HepG2 (cell line): ENCODE data around the gene SETD2. TPM values are rescaled to one million over a fixed set of nuclear protein-coding genes. Genes with fewer than 3 reads are reported as not detected.

Source experiments
- ATAC-seq: fragments of 200-7000 bp; cut with Tn5 transposase; 3 replicates; pipeline ENCODE4 v1.9.1; 2020; ENCODE audit warnings: mild to moderate bottlenecking, moderate library complexity
- BruUV-seq: library from RNA; stranded (reverse); fragments of 400-500 nt; replicated peaks from 2 replicates; lab custom pipeline; 2021; lab: Mats Ljungman, UMichigan
- CTCF ChIA-PET: fragments of 300-600 bp; formaldehyde crosslinking; extraction: SDS; loops from one replicate; lab custom pipeline; 2021; ENCODE audit warnings: low total read pairs, inconsistent platforms, low intra/inter-chr PET ratio; lab: Yijun Ruan, JAX
- POLR2A ChIA-PET: fragments of 350-600 bp; sonication (Branson Sonifier 250); formaldehyde crosslinking; loops from one replicate; lab custom pipeline; 2020; ENCODE audit warnings: antibody characterized with exemption, inconsistent platforms; lab: Yijun Ruan, JAX
- DNase-seq: peaks from one replicate; pipeline ENCODE4 v3.0.0-alpha.2; 2015; ENCODE audit warnings: low spot score
- FAIRE-seq: peaks from 3 replicates; lab custom pipeline; 2011; peaks lifted over from hg19 to GRCh38; lab: Jason Lieb, UNC
- H2AFZ ChIP-seq: one replicate; pipeline ENCODE4 v1.6.1; 2011; ENCODE audit warnings: low read length, inconsistent platforms
- H3K27ac ChIP-seq: fragments of 300-600 bp; 3 replicates; pipeline ENCODE4 v1.8.0; 2011; ENCODE audit warnings: mixed run types, mild to moderate bottlenecking, mixed read lengths, low read length, inconsistent platforms; ENCODE audit not compliant: insufficient read depth; ENCODE audit errors: extremely low read length
- H3K27me3 ChIP-seq, 2 experiments: fragments of 200-600 bp in 1 of 2; 2 replicates in 1 of 2; 3 replicates in 1 of 2; pipeline versions ENCODE4 v1.6.0 to v1.8.0; 2011; ENCODE audit warnings: low read length in 2 of 2, mild to moderate bottlenecking in 2 of 2, moderate library complexity in 2 of 2, inconsistent platforms in 1 of 2; ENCODE audit not compliant: insufficient read depth in 2 of 2, control insufficient read depth in 1 of 2
- H3K36me3 ChIP-seq, 2 experiments: fragments of 200-600 bp in 1 of 2; replicated peaks in 1 of 2; 2 replicates in 1 of 2; 3 replicates in 1 of 2; pipeline versions ENCODE4 v1.5.1 to v1.8.0; 2011; ENCODE audit warnings: low read length in 2 of 2, inconsistent platforms in 1 of 2; ENCODE audit not compliant: insufficient read depth in 2 of 2, control insufficient read depth in 1 of 2
- H3K4me1 ChIP-seq: 2 replicates; pipeline ENCODE4 v1.5.1; 2012; ENCODE audit warnings: low read length, inconsistent platforms; ENCODE audit not compliant: insufficient read depth
- H3K4me2 ChIP-seq: 2 replicates; pipeline ENCODE4 v1.6.0; 2011; ENCODE audit warnings: low read depth, low read length, inconsistent platforms
- H3K4me3 ChIP-seq, 3 experiments: fragments of 200-600 bp in 1 of 3; sonication (generic), shearing (Covaris generic) in 1 of 3; replicated peaks in 1 of 3; 2 replicates each; pipeline ENCODE4 v1.5.1; 2011 to 2016; ENCODE audit warnings: low read length in 3 of 3, inconsistent platforms in 2 of 3, low read depth in 2 of 3, mild to moderate bottlenecking in 2 of 3, control low read depth in 1 of 3, mixed read lengths in 1 of 3; ENCODE audit not compliant: insufficient read depth in 1 of 3
- H3K79me2 ChIP-seq: one replicate; pipeline ENCODE4 v1.6.1; 2011; ENCODE audit warnings: low read length, inconsistent platforms; ENCODE audit not compliant: insufficient read depth
- H3K9ac ChIP-seq: 2 replicates; pipeline ENCODE4 v1.6.0; 2011; ENCODE audit warnings: mild to moderate bottlenecking, low read depth, low read length, inconsistent platforms; ENCODE audit not compliant: insufficient read depth
- H3K9me3 ChIP-seq: 2 replicates; pipeline ENCODE4 v1.5.1; 2012; ENCODE audit warnings: mild to moderate bottlenecking, low read length
- H4K20me1 ChIP-seq: 2 replicates; pipeline ENCODE4 v1.6.0; 2011; ENCODE audit warnings: inconsistent platforms, mild to moderate bottlenecking, low read length, moderate library complexity; ENCODE audit not compliant: insufficient read depth
- IKZF1 ChIP-seq: fragments of 450-650 bp; IDR thresholded peaks from 2 replicates; pipeline ENCODE4 v1.7.1; 2016
- KLF15 ChIP-seq: sonication (generic); formaldehyde crosslinking; IDR thresholded peaks from 2 replicates; pipeline ENCODE4 v1.8.1; 2023; ENCODE audit warnings: borderline replicate concordance, mild to moderate bottlenecking, inconsistent platforms, missing genetic modification reagents, mixed read lengths
- MXI1 ChIP-seq: IDR thresholded peaks from 3 replicates; pipeline ENCODE4 v1.6.1; 2012; ENCODE audit warnings: low read depth, low read length, inconsistent platforms, borderline replicate concordance
- PCBP2 ChIP-seq: fragments of 200-400 bp; formaldehyde crosslinking; optimal IDR thresholded peaks from 2 replicates; pipeline ENCODE3; 2018; ENCODE audit warnings: low read length, low read depth; ENCODE audit not compliant: poor library complexity, severe bottlenecking
- RNF2 ChIP-seq: fragments of 450-650 bp; conservative IDR thresholded peaks from 2 replicates; pipeline ENCODE4 v1.6.1; 2016; ENCODE audit warnings: low read depth
- SRSF4 ChIP-seq: fragments of 200-400 bp; formaldehyde crosslinking; IDR thresholded peaks from one replicate; pipeline ENCODE4 v1.6.1; 2018; ENCODE audit warnings: mild to moderate bottlenecking, low read depth, low read length, moderate library complexity; ENCODE audit not compliant: poor library complexity, severe bottlenecking
- TBP ChIP-seq: sonication (generic); formaldehyde crosslinking; IDR thresholded peaks from 2 replicates; pipeline ENCODE4 v1.5.0; 2020; ENCODE audit warnings: missing genetic modification reagents
- ZNF101 ChIP-seq: sonication (generic); formaldehyde crosslinking; IDR thresholded peaks from 2 replicates; pipeline ENCODE4 v1.4.0; 2020; ENCODE audit warnings: mild to moderate bottlenecking, low read depth, missing genetic modification reagents, borderline replicate concordance
- ZNF44 ChIP-seq: sonication (generic); formaldehyde crosslinking; IDR thresholded peaks from 2 replicates; pipeline ENCODE4 v1.5.1; 2020; ENCODE audit warnings: mild to moderate bottlenecking, missing genetic modification reagents
- WGBS: methylation state at CpG from one replicate; pipeline ENCODE4 v1.1.6; 2017; ENCODE audit warnings: low lambda C conversion rate; 5-methylcytosine and 5-hydroxymethylcytosine counted together
- in situ Hi-C: cut with HindIII; loops from 2 replicates; pipeline ENCODE4 v1.10.0; 2017; ENCODE audit warnings: low pct_unique_long_range_greater_than_20kb; ENCODE audit not compliant: extremely low pct_ligation_motif_present
- intact Hi-C: fragments of 100-400 bp; cut with micrococcal nuclease; formaldehyde crosslinking; loops from one replicate; pipeline ENCODE4 v1.10.0; 2022; ENCODE audit not compliant: unreplicated experiment
- polyA plus RNA-seq, 8 experiments: library from polyadenylated mRNA; depleted of rRNA in 3 of 8; stranded (reverse) in 7 of 8; unstranded in 1 of 8; fragments of >200 nt; fragmentation: Illumina TruSeq in 4 of 8; extraction: Trizol in 4 of 8; gene quantifications; 2 replicates each; pipeline versions ENCODE4 v1.2.1 to v1.2.3, GENCODE V29; 2011 to 2016; ENCODE audit warnings: low read depth in 4 of 8, missing spikeins in 1 of 8, mixed read lengths in 1 of 8; ENCODE audit not compliant: insufficient read depth in 1 of 8
- total RNA-seq, 5 experiments: library from RNA; depleted of rRNA; stranded (reverse); fragments of >200 nt; fragmentation: Illumina TruSeq; extraction: Trizol; gene quantifications; 2 replicates each; pipeline ENCODE4 v1.2.3, GENCODE V29; 2016; ENCODE audit warnings: low read depth in 1 of 5
- TF ChIP-seq, protein P1 (sequence below): sonication (generic); formaldehyde crosslinking; IDR thresholded peaks from 2 replicates; pipeline ENCODE4 v1.4.0; 2020; ENCODE audit warnings: missing genetic modification reagents, low read depth, mild to moderate bottlenecking, borderline replicate concordance

The SETD2 gene
- total and polyA plus RNA-seq, 2 of the 13 experiments (the other 11 are each of a cell fraction or from before 2014, with no cell fraction given), result 14.2 to 24.2 TPM

DNA sequence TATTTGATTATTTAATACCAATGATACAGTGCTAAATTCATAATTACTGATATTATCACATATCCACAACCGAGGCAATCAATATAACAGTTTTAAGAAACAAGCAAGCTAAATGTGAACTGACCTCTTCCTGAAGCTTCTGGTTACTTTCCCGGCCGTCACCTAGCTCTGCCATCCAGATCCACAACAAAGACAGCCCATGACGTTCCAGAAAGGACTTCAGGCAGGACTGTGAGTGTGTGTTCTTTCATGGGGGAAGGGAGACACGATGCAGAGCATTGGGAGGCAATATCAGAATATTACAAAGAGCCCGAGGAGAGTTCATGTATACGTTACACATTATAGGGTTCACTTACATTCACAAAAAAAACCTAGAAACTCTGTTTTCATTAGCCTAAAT is 77.8 kb downstream of the SETD2 start:
- H4K20me1 ChIP-seq, result no peaks in the 10 kb centered on the region; the same call in 1 of the 2 replicates
- WGBS, result 97% methylated on average over 7 of the region's 7 CpGs
- H3K27me3 ChIP-seq, result no peaks in the 10 kb centered on the region
- POLR2A ChIA-PET, result no interaction called here
- H2AFZ ChIP-seq, result no peak overlapping the region
- H3K27ac ChIP-seq, result no peak overlapping the region
- BruUV-seq, result no TSS peak
- no peak overlapping the region for H3K9ac ChIP-seq
- H3K4me1 ChIP-seq, result no peaks in the 10 kb centered on the region
- FAIRE-seq (no peak), DNase-seq (no peak), ATAC-seq (no peak)
- TF ChIP-seq ZNF44 (no peak), MXI1 (no peak), KLF15 (CRISPR knock-in tag) (no peak), PCBP2 (no peak), SRSF4 (no peak), ZNF101 (CRISPR knock-in tag) (no peak), TBP (CRISPR knock-in tag) (no peak), IKZF1 (no peak), RNF2 (no peak)
- TF ChIP-seq, protein P1, sequence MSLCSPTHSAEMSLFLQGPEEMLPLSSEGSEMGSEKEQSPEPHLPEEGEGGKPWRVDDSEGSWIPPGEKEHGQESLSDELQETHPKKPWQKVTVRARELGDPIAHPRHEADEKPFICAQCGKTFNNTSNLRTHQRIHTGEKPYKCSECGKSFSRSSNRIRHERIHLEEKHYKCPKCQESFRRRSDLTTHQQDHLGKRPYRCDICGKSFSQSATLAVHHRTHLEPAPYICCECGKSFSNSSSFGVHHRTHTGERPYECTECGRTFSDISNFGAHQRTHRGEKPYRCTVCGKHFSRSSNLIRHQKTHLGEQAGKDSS (CRISPR knock-in tag), result no peak
- no peak overlapping the region for H3K4me3 ChIP-seq
- no peak overlapping the region for H3K4me2 ChIP-seq
- in situ Hi-C loops (no loop called here), intact Hi-C loops (no loop called here)
- H3K36me3 ChIP-seq, result peaks cover 15 to 60% of the 10 kb centered on the region in 2 experiments
- CTCF ChIA-PET, result no interaction called here
- no peaks in the 10 kb centered on the region for H3K9me3 ChIP-seq
- H3K79me2 ChIP-seq, result no peaks in the 10 kb centered on the region
